Keratinocyte (primary cell): ENCODE data around the gene LRRN2. TPM values are rescaled to one million over a fixed set of nuclear protein-coding genes. Genes with fewer than 3 reads are reported as not detected.

Source experiments
- DNase-seq: peaks from one replicate; pipeline ENCODE4 v3.0.0-alpha.2; 2011; ENCODE audit warnings: low read depth, missing footprints, low spot score
- FAIRE-seq: peaks from 2 replicates; lab custom pipeline; 2011; peaks lifted over from hg19 to GRCh38; lab: Jason Lieb, UNC
- H2AFZ ChIP-seq: 2 replicates; pipeline ENCODE4 v1.6.0; 2012; ENCODE audit warnings: low read length, control low read depth, inconsistent platforms; ENCODE audit not compliant: control insufficient read depth
- H3K27ac ChIP-seq: 2 replicates; pipeline ENCODE4 v1.5.1; 2011; ENCODE audit warnings: low read length; ENCODE audit not compliant: control insufficient read depth, insufficient read depth
- H3K27me3 ChIP-seq: 3 replicates; pipeline ENCODE4 v1.6.0; 2011; ENCODE audit warnings: low read length; ENCODE audit not compliant: control insufficient read depth, insufficient read depth; ENCODE audit errors: extremely low read depth
- H3K36me3 ChIP-seq, 2 experiments: 2 replicates in 1 of 2; 3 replicates in 1 of 2; pipeline ENCODE4 v1.5.1; 2011; ENCODE audit warnings: low read length in 2 of 2, mild to moderate bottlenecking in 1 of 2; ENCODE audit not compliant: control insufficient read depth in 2 of 2, insufficient read depth in 2 of 2; ENCODE audit errors: extremely low read depth in 1 of 2
- H3K4me1 ChIP-seq: 3 replicates; pipeline ENCODE4 v1.5.1; 2011; ENCODE audit warnings: low read length; ENCODE audit not compliant: control insufficient read depth, insufficient read depth; ENCODE audit errors: extremely low read depth
- H3K4me2 ChIP-seq: 3 replicates; pipeline ENCODE4 v1.6.0; 2011; ENCODE audit warnings: low read depth, low read length; ENCODE audit not compliant: control insufficient read depth, insufficient read depth; ENCODE audit errors: extremely low read depth
- H3K4me3 ChIP-seq, 3 experiments: fragments of 200-600 bp in 1 of 3; sonication (generic) in 1 of 3; 2 replicates in 2 of 3; 3 replicates in 1 of 3; pipeline ENCODE4 v1.5.1; 2011 to 2016; ENCODE audit warnings: low read length in 3 of 3, mild to moderate bottlenecking in 3 of 3, control low read depth in 2 of 3, inconsistent platforms in 1 of 3, low read depth in 1 of 3, mixed read lengths in 1 of 3, mixed run types in 1 of 3, moderate library complexity in 1 of 3; ENCODE audit not compliant: control insufficient read depth in 2 of 3, insufficient read depth in 2 of 3; ENCODE audit errors: extremely low read depth in 1 of 3
- H3K79me2 ChIP-seq: 2 replicates; pipeline ENCODE4 v1.6.0; 2012; ENCODE audit warnings: low read length; ENCODE audit not compliant: control insufficient read depth, insufficient read depth
- H3K9ac ChIP-seq: 3 replicates; pipeline ENCODE4 v1.6.0; 2011; ENCODE audit warnings: low read length; ENCODE audit not compliant: control insufficient read depth, insufficient read depth; ENCODE audit errors: extremely low read depth
- H3K9me1 ChIP-seq: 3 replicates; pipeline ENCODE4 v1.6.0; 2011; ENCODE audit warnings: low read length; ENCODE audit not compliant: control insufficient read depth, insufficient read depth; ENCODE audit errors: extremely low read depth
- H3K9me3 ChIP-seq: 2 replicates; pipeline ENCODE4 v1.5.1; 2012; ENCODE audit warnings: low read depth, low read length; ENCODE audit not compliant: control insufficient read depth
- H4K20me1 ChIP-seq: 3 replicates; pipeline ENCODE4 v1.6.0; 2011; ENCODE audit warnings: low read length; ENCODE audit not compliant: control insufficient read depth, insufficient read depth; ENCODE audit errors: extremely low read depth
- CTCF ChIP-seq, 3 experiments: IDR thresholded peaks in 1 of 3; conservative IDR thresholded peaks in 1 of 3; optimal IDR thresholded peaks in 1 of 3; 2 replicates in 2 of 3; 3 replicates in 1 of 3; pipeline versions ENCODE3 to v1.5.1; 2011; ENCODE audit warnings: low read length in 3 of 3, mild to moderate bottlenecking in 3 of 3, moderate library complexity in 2 of 3, control low read depth in 1 of 3, inconsistent platforms in 1 of 3; ENCODE audit not compliant: insufficient read depth in 2 of 3; ENCODE audit errors: extremely low read depth in 1 of 3
- EZH2 ChIP-seq: IDR thresholded peaks from one replicate; pipeline ENCODE4 v1.6.1; 2012; ENCODE audit warnings: inconsistent platforms, mild to moderate bottlenecking, low read length, moderate library complexity
- dilution Hi-C: fragments of 300-500 bp; cut with MboI; formaldehyde crosslinking; loops from one replicate; pipeline ENCODE4 v1.7.0; 2020; ENCODE audit warnings: low sequenced_read_pairs; ENCODE audit not compliant: extremely low pct_ligation_motif_present
- polyA plus RNA-seq, 5 experiments: library from polyadenylated mRNA; depleted of rRNA in 3 of 5; stranded (reverse) in 3 of 5; stranded (forward) in 1 of 5; unstranded in 1 of 5; fragments of >200 nt; gene quantifications; 1 replicate in 1 of 5; 2 replicates in 3 of 5; 3 replicates in 1 of 5; pipeline versions ENCODE4 v1.2.1 to v1.2.3, GENCODE V29; 2011 to 2012; ENCODE audit warnings: missing spikeins in 2 of 5, low read depth in 1 of 5, low replicate concordance in 1 of 5

LRRN2 gene
- polyA plus RNA-seq, 1 donor (not counting 4 experiments of a cell fraction or from before 2014, with no cell fraction given): not detected

GRCh38 chr1:204714194-204714860 lies 28.8 kb upstream of the LRRN2 start:
- H3K79me2 ChIP-seq: no peaks in the 10 kb centered on the region
- H3K9me3 ChIP-seq: no peaks in the 10 kb centered on the region
- H3K27me3 ChIP-seq: peaks cover 11% of the 10 kb centered on the region
- H3K36me3 ChIP-seq: no peaks in the 10 kb centered on the region
- no peak overlapping the region for H3K9ac ChIP-seq
- H2AFZ ChIP-seq: no peak overlapping the region
- H3K4me2 ChIP-seq: no peak overlapping the region
- dilution Hi-C loops: no loop called here
- H3K9me1 ChIP-seq: no peaks in the 10 kb centered on the region
- TF ChIP-seq EZH2 (no peak), CTCF (optimal IDR thresholded peaks at IDR 0.05 in 1 of 3, IDR thresholded peaks at IDR 0.05 in 1 of 3, conservative IDR thresholded peaks at IDR 0.05 in 1 of 3; ENCODE audit: extremely low read depth in 1 of 3, insufficient read depth in 2 of 3, low read length in 3 of 3) (no peak)
- no peaks in the 10 kb centered on the region for H4K20me1 ChIP-seq
- DNase-seq (no peak), FAIRE-seq (no peak)
- no peaks in the 10 kb centered on the region for H3K4me1 ChIP-seq
- H3K27ac ChIP-seq: no peak overlapping the region
- H3K4me3 ChIP-seq: no peak overlapping the region

DNA sequence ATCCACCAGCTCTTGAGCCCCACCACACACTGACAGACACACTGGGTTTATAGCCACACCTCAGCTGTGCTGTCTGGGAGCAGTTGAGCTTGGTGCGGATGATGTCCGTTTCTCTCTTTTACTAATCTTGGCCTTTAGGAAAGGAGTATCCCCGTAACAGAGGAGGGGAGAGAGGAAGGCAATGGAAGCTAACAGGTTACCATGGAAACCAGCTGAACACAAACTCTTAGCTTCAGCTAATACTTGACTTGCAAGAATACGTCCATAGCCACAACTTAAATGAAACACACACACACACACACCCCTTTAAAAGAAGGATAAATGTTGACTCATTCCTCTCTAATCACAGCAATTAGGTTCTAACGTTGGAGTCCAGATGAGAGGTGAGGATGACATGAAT lies 28.0 kb upstream of the LRRN2 start:
- Histone ChIP-seq H3K27ac (no peak overlapping the region), H3K27me3 (peaks cover 11% of the 10 kb centered on the region), H3K4me3 (no peak overlapping the region), H3K4me2 (no peak overlapping the region), H3K79me2 (no peaks in the 10 kb centered on the region), H3K36me3 (no peaks in the 10 kb centered on the region), H2AFZ (no peak overlapping the region), H3K4me1 (peaks cover 7% of the 10 kb centered on the region), H4K20me1 (no peaks in the 10 kb centered on the region), H3K9ac (no peak overlapping the region), H3K9me1 (no peaks in the 10 kb centered on the region), H3K9me3 (no peaks in the 10 kb centered on the region)
- dilution Hi-C loops: no loop called here
- no peak for TF ChIP-seq EZH2
- no peak for TF ChIP-seq CTCF (optimal IDR thresholded peaks at IDR 0.05 in 1 of 3, IDR thresholded peaks at IDR 0.05 in 1 of 3, conservative IDR thresholded peaks at IDR 0.05 in 1 of 3; ENCODE audit: extremely low read depth in 1 of 3, insufficient read depth in 2 of 3, low read length in 3 of 3)
- FAIRE-seq (no peak), DNase-seq (no peak)
